Putamen (tissue), 1 donor: ENCODE results near the gene ACY1.
A peak's percentile ranks its signal among the peaks of the same experiment; 100 is the strongest.

Experiments
- DNase-seq: peaks from one replicate; pipeline ENCODE4 v3.0.0-alpha.2; 2016; ENCODE audit warnings: low spot score

The ACY1 gene

DNA sequence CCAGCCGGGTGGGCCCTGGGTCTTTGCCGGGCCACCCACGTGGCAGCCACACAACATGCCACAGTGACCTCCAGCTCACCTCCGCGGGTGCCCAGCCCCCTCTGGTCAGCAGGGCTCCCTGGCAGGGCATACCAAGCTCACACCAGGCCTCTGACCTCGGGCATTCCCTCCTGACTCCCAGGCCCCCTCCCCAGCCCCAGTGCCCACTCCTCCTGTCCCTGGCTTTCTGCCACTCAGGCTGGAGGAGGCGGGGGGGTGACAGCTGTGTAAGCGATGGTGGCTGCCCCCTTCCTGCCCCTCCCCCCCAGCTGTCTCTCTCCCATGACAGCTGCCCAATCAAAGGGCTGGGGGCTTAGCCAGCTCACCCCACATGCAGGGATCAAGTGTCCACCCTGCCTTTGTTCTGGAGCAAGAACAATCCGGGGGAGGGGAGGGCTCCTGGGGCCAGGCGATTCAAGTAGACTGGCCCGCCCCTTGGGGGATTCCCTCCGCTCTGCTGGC is 19.3 kb upstream of the ACY1 start:
- peak; percentile 67 for DNase-seq

DNA sequence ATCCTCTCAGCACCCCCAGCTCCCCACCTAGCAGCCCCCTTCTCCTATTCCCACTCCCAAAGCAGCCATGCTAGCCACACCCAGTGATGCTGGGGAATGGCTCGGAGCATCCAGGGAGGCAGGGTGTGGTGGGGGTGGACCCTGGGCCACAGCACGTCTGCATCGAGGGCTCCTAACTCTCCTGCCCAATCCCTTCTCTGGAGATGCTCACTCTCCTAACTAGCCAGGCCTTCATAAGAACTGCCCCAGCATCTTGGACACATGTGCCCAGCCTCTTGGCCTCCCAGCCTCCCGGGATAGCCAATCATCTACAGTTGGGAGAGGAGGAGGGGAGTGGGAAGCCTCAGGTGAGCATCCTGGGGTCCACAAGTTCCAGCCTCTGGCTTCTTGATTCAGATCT is 18.8 kb upstream of the ACY1 start:
- no peak for DNase-seq

DNA sequence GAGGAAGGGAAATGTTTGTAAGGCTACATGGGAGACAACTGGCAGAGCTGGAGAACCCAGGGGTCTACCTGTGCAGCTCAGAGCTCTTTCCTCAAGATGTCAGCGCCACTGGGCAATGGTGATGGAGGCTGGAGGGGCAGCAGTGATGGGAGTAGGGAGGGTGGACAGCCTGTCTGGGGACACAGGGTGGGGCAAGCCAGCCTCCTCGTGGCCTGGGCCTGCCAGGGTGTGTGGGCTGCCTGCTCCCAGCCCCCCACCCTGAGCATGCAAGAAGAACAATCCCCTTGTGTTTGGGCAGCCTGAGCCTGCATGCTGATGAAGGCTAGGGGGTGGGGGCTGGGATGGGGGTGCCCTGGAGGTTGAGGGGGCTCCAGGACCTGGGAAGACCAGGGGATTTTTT is 17.3 kb upstream of the ACY1 start:
- peak; percentile 90 for DNase-seq

DNA sequence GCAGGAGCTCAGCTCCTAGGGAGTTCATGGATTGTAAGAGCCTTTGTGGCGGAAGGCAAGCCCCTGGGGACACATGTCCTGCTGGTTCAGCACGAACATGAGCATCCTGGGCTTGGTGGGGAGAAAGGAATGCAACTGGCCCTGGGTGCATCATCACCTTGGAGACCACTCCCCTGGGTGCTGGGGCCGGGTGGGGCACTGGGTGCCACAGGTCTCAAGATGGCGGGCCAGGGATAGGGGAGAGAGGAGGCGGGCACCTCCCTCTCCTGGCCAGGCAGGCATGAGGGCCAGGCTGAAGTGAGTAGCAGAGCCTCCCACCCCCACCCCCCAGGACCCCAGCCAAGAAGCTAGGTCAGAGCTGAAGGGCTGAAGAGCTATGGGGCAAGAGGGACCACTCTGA is 16.8 kb upstream of the ACY1 start:
- no peak for DNase-seq

DNA sequence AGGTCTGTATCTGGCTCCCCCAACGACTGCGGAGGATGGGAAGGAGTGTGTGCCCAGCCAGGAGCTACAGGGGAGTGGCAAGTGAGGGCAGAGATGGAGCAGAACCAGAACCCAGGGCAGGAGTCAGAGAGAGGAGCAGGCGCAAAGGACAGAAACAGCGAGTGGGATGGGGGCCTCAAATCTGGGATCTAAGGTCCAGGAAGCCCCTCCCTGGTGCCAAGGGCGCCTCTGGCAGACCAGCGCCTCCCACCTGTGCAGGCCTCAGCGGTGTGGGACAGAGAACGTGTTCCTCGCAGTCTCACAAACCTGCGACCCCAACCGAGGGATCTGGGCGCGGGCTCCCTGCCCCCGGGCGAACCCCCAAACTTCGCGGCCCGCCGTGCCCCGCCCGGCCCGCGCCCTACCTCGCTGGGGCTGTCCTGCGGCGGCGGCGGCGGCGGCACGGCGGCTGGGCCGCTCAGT is 16.4 kb upstream of the ACY1 start:
- no peak for DNase-seq

DNA sequence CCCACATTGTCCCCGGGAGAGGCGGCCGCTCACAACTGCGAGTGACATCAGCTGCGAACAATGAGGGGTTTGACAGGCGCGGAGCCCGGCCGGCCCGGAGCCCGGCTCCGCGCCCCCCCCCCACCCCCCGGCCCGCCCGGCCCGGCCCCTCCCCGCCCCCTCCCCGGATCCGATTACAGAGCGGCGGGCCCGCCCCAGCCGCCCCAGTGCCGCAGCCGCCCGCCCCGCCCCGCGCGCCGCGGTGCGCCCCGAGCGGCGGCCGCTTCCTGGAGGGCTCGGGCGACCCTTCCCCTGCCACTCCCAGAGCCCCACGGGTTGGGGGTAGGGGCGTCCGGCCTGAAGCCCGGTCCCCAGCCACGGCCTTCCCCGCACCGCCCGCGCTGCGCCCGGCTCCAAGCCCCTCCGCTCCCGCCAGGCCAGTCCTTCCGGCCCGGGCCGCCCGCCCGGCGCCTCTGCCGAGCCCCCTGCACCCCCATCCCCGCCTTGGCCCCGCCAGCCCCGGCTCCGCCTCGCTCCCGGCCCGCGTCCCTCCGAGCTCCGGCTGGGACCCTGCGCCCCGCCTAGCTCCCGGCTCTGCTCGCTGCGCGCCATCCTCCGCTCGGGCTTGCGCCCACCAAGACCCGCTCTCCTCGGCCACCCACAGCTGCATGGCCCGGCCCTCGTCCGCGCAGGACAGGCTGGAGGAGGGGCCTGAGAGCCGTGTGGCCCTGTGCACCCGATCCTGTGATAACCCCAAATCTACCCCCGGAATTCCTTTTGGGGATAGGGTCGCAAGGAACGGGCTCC is 15.8 kb upstream of the ACY1 start, which contains the start of gene PCBP4:
Gene PCBP4, minus strand, starts transcription at position 71 of the 786 bp plus-strand sequence. CDS start 6,214 bp downstream, outside the sequence.
- DNase-seq: peak; percentile 83

DNA sequence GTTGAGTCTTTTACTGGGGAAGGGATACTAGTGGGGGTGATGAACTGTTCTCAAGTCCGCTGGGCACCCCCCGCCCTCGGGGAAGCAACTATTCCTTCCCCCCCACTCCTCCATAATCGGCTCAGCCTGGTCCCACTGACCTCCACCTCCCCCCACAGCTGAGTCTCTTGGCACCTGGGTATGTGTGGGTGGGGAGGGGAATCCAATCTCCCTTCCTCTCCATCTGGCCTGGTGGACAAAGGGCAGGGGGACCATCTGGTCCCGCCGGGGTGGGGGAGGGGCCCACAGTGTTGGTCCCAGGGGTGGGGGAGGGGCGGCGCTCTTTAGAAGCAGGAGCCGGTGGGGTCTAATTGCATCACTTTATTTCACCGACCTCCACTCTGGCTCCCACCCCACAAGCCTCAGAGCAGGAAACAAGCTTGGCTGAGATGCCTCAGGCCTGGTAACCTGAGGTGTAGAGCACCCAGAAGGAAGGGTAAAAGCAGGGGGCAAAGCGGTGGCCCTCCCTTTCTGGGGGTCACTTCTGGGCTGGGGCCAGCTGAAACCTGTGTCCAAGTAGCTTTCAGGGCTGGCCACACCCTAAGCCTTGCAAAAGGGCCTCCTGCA is 15.1 kb upstream of the ACY1 start:
- DNase-seq: no peak

DNA sequence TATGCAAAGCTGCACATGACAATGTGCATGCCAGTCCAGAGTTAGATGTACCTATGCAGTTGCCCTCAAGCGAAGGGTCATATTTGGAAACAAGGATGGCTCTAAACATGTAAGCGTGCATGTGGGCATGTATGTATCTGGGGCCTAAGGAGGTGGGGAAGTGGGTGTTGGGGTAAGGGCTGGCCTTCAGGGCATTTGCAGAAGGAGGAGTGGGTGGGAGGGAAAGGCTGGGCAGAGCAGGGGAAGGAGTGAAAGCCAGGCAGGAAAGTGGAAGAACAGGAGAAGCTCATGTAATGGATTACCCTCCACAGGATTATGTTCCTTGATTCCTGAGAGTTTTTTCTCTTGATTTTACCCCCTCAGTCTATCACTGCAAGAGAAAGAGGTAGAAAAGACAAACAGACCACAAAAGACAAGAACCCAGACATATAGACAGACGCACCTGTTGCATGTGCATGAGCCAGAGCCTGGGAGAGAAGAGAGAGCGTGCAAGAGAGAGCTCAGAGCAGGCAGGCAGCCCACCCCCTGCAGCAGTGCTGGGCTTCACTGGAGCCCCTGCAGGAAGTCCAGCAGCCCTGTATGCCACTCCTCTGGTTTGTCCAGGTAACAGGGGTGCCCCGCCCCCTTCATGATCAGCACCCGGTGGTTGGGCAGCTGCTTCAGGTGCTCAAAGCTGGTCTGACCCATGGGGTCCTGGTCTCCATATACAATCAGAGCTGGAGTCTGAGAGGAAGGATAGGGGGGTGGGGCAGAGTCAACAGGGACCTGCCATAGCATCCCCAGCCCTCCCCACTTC is 14.3 kb upstream of the ACY1 start:
- no peak for DNase-seq

DNA sequence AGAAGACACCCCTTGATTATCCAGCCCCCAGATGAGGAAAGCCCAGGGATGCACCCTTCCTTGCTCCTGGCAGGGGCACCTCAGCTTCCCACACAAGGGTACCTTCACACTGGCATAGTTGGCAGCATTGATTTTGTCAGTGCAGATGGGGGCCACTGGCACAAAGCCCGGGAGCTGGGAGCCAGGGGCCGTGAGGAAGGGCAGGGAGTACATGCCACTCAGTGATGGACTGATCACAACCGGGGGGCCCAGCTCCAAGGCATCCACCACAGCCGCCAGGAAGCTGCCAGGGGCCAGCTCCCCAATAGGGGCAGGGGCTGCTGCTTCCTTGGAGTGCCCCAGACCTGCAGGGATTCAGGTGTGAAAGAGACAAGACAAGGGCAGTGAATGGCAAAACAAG is 13.5 kb upstream of the ACY1 start:
- no peak for DNase-seq

DNA sequence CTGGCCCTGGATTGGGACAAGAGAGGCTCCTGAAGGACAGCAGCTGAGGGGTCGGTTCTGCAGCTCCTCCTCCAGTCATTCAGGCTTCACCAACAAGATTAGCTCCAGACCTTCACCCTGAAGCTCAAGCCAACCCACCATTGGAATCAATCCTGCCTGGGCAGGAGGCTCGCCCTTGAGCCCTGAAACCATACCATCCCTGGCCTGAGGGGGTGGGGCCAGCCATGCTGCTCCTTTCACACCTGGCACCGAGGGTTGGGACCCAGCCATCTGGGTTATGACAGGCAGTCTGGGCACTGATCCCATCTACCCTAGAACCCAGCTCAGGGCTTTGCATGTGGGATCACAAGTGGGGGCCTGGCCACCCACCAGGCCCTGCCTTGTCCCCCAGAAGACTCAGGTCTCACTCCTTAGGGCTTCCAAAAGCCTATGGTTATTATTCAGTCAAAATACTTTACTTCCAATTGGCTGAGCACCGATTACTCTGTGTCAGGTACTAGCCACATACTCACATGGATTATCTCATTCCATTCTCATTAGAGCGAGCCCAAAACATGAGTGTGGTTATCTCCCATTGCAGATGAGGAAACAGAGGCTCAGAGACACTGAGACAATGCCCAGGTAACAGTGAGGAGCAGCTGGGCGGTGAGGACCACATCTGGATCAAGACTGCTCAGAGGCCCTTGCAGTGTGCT is 12.6 kb upstream of the ACY1 start:
- DNase-seq: no peak

DNA sequence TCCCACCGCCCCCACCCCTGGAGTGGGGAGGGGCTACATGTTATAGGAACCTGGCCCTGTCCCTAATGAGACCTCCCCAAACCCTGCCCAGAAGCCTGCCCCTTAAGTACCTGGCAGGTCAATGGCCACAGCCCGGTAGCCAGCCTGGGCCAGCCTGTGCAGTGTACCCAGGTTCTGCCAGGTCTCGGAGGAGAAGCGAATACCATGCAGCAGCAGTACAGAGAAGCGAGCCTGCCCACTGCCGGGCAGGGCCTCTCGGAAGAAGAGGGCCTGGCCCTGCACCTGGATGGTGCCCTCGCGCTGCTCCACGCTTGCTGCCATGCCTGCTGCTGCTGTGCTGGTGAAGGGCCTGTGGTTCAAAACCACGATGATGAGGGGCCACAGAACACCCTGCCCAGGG is 12.0 kb upstream of the ACY1 start:
- no peak for DNase-seq

DNA sequence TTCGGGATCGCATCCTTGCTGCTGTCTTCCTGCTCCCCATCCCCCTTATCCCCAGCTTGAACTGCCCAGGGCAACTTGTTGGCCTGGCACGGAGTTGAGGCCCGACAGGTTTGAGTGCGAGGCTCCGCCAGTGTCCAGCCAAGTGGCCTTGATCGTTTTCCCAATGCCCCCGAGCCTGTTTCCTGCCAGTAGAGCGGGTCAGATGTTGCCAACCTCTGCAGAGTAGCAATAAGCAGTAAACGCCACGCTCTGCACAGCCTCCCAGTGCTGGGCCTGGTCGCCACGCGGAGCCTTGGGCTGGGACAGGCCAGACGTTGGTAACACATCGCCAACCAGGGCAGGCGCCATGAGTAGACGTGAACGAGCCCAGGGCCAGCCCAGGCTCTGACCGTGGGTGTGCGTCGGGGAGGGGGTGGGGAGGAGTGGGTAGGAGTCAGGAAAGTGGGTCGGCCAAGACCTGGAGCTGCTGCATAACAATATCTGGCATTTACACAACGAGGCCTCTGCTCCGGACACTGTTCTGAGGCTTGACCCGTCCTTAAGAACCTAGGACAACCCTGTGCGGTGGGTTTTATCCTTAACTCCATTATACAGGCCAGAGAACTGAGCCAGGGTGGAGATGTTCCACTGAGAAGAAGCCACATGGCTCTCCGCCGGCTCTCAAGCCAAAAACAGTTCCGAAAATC is 8.9 kb upstream of the ACY1 start:
- no peak for DNase-seq

DNA sequence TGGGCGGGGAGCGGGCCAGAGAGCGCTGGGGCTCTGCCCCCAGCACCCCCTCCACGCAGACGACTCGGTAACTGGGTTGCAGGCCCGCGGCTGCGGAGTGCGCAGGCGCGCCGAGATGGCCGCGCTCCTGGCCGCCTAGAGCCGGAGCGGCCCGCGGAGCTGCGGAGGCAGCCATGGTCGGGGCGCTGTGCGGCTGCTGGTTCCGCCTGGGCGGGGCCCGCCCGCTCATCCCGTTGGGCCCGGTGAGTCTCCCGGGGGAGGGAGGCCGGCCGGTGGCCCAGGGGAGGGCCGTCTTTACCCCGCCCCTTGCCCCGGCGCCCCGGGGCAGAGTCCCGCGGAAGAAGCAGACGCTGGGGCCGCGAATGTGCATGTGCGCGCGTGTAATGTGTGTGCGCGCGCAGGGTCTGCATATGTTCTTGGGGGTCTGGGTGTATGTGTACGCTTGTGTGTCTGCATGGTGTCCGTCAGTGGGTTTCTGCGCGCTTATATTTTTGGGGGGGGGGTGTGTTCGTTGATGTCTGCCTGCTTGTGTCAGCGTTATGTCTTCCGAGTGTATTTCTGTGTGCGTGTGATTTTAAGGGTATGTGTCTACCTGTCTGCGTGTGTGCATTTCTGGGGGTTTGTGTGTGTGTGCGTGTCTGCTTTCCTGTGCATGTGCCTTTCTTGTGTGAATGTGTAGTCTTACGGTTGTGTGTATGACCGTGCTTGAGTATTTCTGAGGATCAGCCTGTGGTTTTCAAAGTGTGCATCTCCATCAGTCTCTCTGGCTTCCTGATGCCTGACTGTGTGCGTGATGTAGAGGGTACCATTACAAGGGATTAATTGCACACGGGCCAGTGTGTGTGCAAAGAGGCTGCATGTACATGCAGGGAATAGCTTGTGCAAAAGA is 8.1 kb upstream of the ACY1 start, which contains the start of gene ABHD14A:
Gene ABHD14A, plus strand, starts transcription at position 102 of the 889 bp plus-strand sequence. Its CDS starts 72 bp downstream, at position 174.
- peak; percentile 82 for DNase-seq

DNA sequence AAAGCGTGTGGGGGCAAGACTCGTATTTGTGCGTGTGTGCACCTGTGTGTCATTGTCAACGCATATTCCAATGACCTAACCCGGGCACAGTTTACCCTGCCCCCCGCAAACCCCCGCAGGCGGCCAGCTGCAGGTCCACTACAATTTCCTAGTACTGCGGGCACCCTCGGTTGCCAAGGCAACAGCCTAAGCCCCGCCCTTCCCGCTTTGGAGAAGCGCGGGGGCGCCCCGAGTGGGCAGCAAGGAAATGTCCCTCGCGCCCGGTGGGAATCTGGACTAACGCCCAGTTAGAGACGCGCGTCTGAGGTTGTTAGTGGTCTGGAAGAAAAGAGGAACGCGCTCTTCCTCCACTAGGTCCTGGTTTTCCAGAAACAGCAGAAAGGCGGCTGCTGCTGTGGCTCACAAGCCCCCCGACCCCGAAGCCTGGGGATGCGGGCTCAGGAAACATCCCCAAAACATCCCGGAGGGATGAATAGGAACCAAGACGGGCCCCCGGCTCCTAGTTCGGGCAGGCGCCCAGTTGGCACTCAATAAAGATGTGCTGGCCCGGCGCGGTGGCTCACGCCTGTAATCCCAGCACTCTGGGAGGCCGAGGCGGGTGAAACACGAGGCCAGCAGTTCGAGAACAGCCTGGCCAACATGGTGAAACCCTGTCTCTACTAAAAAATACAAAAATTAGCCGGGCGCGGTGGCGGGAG is 7.3 kb upstream of the ACY1 start:
- peak; percentile 83 for DNase-seq

DNA sequence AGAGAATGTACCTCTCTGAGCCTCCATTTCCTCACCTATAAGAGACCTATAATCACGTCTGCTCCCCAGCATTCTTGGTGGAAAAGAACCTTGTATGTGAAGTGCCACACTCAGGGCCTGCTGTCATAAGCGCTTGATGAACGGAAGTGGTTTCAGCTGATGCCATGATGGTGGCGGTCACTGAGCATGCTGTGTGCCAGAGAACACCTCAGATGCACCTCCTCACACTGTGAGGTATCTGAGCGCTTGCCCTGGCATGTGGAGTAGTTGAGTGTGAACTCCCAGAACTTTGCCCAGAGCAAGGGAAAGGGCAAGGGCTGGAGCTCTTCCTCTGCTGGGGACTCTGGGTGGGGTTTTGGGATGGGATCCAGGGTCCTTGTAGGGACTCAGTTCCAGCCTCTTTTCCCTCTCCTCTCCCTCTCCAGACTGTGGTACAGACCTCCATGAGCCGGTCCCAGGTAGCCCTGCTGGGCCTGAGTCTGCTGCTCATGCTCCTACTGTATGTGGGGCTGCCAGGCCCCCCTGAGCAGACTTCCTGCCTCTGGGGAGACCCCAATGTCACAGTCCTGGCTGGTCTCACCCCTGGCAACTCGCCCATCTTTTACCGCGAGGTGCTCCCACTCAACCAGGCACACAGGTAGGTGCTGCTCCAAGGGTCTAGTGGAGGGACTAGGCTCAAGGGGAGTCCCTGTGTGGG is 5.7 kb upstream of the ACY1 start:
- DNase-seq: no peak

DNA sequence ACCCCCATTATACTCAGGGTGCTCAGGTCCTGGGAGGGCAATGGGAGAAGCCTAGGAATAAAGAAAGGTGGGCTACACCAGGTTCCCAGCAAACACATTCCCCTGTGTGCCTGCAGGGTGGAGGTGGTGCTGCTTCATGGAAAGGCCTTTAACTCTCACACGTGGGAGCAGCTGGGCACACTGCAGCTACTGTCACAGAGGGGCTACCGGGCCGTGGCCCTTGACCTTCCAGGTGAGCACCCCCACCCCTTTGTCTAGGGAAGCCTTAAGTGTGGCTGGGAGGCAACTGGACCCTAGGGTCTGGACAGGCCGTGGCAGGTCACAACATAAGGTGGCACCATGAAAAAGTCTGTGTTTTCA is 5.2 kb upstream of the ACY1 start:
- DNase-seq: no peak

DNA sequence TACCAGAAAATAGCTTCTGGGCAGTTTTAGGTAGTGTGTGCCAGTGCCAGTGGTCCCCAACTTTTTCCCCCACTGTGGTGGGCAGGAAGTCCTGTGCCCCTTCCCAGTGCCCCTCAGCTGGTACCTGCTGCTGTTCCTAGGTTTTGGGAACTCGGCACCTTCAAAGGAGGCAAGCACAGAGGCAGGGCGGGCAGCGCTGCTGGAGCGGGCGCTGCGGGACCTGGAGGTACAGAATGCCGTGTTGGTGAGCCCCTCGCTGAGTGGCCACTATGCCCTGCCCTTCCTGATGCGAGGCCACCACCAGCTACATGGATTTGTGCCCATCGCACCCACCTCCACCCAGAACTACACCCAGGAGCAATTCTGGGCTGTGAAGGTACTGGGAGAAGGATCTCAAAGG is 3.1 kb upstream of the ACY1 start:
- no peak for DNase-seq

DNA sequence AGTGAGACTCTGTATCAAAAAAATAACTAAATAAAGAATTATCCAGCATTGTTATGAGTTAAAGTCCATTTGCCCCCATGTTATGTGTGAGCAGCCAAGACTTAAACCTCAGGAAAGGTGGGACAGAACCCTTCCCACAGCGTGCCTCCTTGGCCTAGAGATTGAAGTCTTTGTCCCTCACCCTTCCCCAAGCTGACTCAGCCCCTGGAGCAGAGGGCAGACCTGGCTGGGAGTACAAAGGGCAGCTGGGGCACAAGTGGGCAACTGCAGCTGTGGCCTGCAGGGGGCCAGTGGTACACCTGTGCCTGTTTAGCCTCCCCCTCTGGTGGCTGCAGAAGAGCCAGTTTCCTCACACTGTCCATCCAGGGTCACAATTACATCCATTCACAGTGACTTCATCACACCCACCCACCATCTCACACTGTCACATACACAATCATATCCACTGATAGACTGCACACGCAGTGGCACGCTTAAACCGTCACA is 940 bp upstream of the ACY1 start:
- DNase-seq: no peak
